ENCODE results near the gene ZFYVE28.

- TF ChIP-seq CTCF (IDR thresholded peaks at IDR 0.05) (no peak), POLR2A (IDR thresholded peaks at IDR 0.05) (no peak)
Measured at GRCh38 chr4:2245787-2246275, 172.6 kb downstream of the ZFYVE28 start.
